Breast epithelium (tissue), 3 donors: Measurements from ENCODE around the gene KCNJ10.

Experiments used
- CTCF ChIP-seq, 3 donors: fragments of 450-650 bp; IDR thresholded peaks; one replicate each; pipeline ENCODE4 v1.5.1; 2016 to 2017; ENCODE audit warnings: antibody characterized with exemption in 3 of 3, mild to moderate bottlenecking in 3 of 3, moderate library complexity in 3 of 3
- POLR2A ChIP-seq: fragments of 450-650 bp; IDR thresholded peaks from one replicate; pipeline ENCODE4 v1.6.1; 2016; ENCODE audit warnings: antibody characterized with exemption, mild to moderate bottlenecking, moderate library complexity
- POLR2AphosphoS5 ChIP-seq, 3 donors: sonication (generic); formaldehyde crosslinking; IDR thresholded peaks; one replicate each; pipeline ENCODE4 v1.6.1; 2017; ENCODE audit warnings: antibody characterized with exemption in 3 of 3

GRCh38 chr1:159970932-159971342, 99.0 kb downstream of the KCNJ10 start:
- TF ChIP-seq CTCF (IDR thresholded peaks at IDR 0.05) (no peak), POLR2A (no peak), POLR2AphosphoS5 (IDR thresholded peaks at IDR 0.05) (no peak)
